GM18498 (cell line): ENCODE measurements around the gene MMADHC.

Experiments used
- ATAC-seq: cut with Tn5 transposase; IDR thresholded peaks from one replicate; pipeline ENCODE4 v1.9.1; 2021; ENCODE audit warnings: mild to moderate bottlenecking, moderate library complexity; ENCODE audit not compliant: unreplicated experiment

The MMADHC gene

GRCh38 chr2:149559341-149560068 is 28.1 kb downstream of the MMADHC start:
- no peak for ATAC-seq

GRCh38 chr2:149556452-149556851 is 31.1 kb downstream of the MMADHC start:
- ATAC-seq = no peak

- no peak for ATAC-seq
Observed at GRCh38 chr2:149552830-149553229, 34.7 kb downstream of the MMADHC start.

- no peak for ATAC-seq
Observed at GRCh38 chr2:149552226-149552625, 35.3 kb downstream of the MMADHC start.

GRCh38 chr2:149544692-149545091 is 42.9 kb downstream of the MMADHC start:
- ATAC-seq = no peak

GRCh38 chr2:149543845-149544244 is 43.7 kb downstream of the MMADHC start:
- ATAC-seq = no peak

GRCh38 chr2:149540138-149540537 is 47.4 kb downstream of the MMADHC start:
- no peak for ATAC-seq

- ATAC-seq = no peak
Observed at GRCh38 chr2:149538138-149538833, 49.3 kb downstream of the MMADHC start.

GRCh38 chr2:149537092-149537726 is 50.4 kb downstream of the MMADHC start:
- ATAC-seq = no peak

GRCh38 chr2:149536649-149537048 is 50.9 kb downstream of the MMADHC start:
- no peak for ATAC-seq

GRCh38 chr2:149534674-149535073 is 52.9 kb downstream of the MMADHC start:
- no peak for ATAC-seq

GRCh38 chr2:149528983-149529382 is 58.6 kb downstream of the MMADHC start:
- ATAC-seq = no peak

- no peak for ATAC-seq
Observed at GRCh38 chr2:149527998-149528755, 59.4 kb downstream of the MMADHC start.

GRCh38 chr2:149526689-149527088 is 60.9 kb downstream of the MMADHC start:
- ATAC-seq = no peak

GRCh38 chr2:149525323-149525722 is 62.3 kb downstream of the MMADHC start:
- ATAC-seq = no peak
